Epidermal melanocyte (primary cell): ENCODE data around the gene SULT2B1.
A peak's percentile ranks its signal among the peaks of the same experiment; 100 is the strongest.
"Not testable (repeated sequence)": the region's sequence is repeated elsewhere in the genome, so short reads cannot be mapped to it uniquely, and the experiment has no call there.

Source experiments
- DNase-seq: peaks from one replicate; pipeline ENCODE4 v3.0.0; 2011; ENCODE audit warnings: low spot score; ENCODE audit not compliant: insufficient read length

SULT2B1 gene

GRCh38 chr19:48551437-48552302, at the start of gene SULT2B1:
Gene SULT2B1 (plus strand): TSS chr19:48552172. CDS start chr19:48552253, 81 bp downstream.
- no peak for DNase-seq

- DNase-seq = no peak
These were observed 49.5 kb upstream of the SULT2B1 start for GRCh38 chr19:48502350-48503018.

- DNase-seq = no peak
These were observed 45.7 kb upstream of the SULT2B1 start for GRCh38 chr19:48506138-48506733.

GRCh38 chr19:48507911-48508439, 44.0 kb upstream of the SULT2B1 start:
- DNase-seq = no peak

- no peak for DNase-seq
These were observed 43.1 kb upstream of the SULT2B1 start for GRCh38 chr19:48508729-48509411.

GRCh38 chr19:48509467-48510194, 42.3 kb upstream of the SULT2B1 start:
- DNase-seq = no peak

- DNase-seq = no peak
These were observed 41.3 kb upstream of the SULT2B1 start for GRCh38 chr19:48510421-48511268.

GRCh38 chr19:48511321-48511731, 40.6 kb upstream of the SULT2B1 start:
- no peak for DNase-seq

- DNase-seq = no peak
These were observed 40.0 kb upstream of the SULT2B1 start, which contains the start of gene LMTK3 for GRCh38 chr19:48511800-48512503. Gene LMTK3 (minus strand): TSS chr19:48511835. CDS start chr19:48511576, 259 bp downstream.

GRCh38 chr19:48512504-48513288, 39.3 kb upstream of the SULT2B1 start:
- no peak for DNase-seq

- DNase-seq = peak; percentile 92
These were observed 38.5 kb upstream of the SULT2B1 start for GRCh38 chr19:48513289-48514122.

- DNase-seq = no peak
These were observed 37.9 kb upstream of the SULT2B1 start for GRCh38 chr19:48514123-48514458.

- no peak for DNase-seq
These were observed 35.4 kb upstream of the SULT2B1 start for GRCh38 chr19:48516536-48516935.

GRCh38 chr19:48518207-48518606, 33.8 kb upstream of the SULT2B1 start:
- no peak for DNase-seq

GRCh38 chr19:48519426-48519825, 32.5 kb upstream of the SULT2B1 start:
- DNase-seq = not testable (repeated sequence)

GRCh38 chr19:48520134-48520533, 31.8 kb upstream of the SULT2B1 start:
- no peak for DNase-seq

- no peak for DNase-seq
These were observed 27.8 kb upstream of the SULT2B1 start for GRCh38 chr19:48524221-48524620.
